Embryonic facial prominence (tissue), 1 donor: ENCODE data around the gene SPATA31C1.
"Not testable (repeated sequence)": the region's sequence is repeated elsewhere in the genome, so short reads cannot be mapped to it uniquely, and the experiment has no call there.

ENCODE experiments used
- DNase-seq: peaks from one replicate; pipeline ENCODE4 v3.0.0-alpha.2; 2016; ENCODE audit errors: extremely low spot score

Gene SPATA31C1

GRCh38 chr9:87917662-87918061, at the start of gene SPATA31C1:
Gene SPATA31C1 (plus strand): TSS chr9:87917962.
- not testable (repeated sequence) for DNase-seq

GRCh38 chr9:87868175-87868574, 49.6 kb upstream of the SPATA31C1 start:
- no peak for DNase-seq

- DNase-seq, result no peak
These were observed 49.1 kb upstream of the SPATA31C1 start for GRCh38 chr9:87868635-87869034.

GRCh38 chr9:87869082-87869481, 48.7 kb upstream of the SPATA31C1 start:
- DNase-seq, result no peak

GRCh38 chr9:87871425-87872078, 46.2 kb upstream of the SPATA31C1 start:
- DNase-seq, result no peak

- peak; percentile 16 for DNase-seq
These were observed 45.6 kb upstream of the SPATA31C1 start for GRCh38 chr9:87872079-87872624.

- DNase-seq, result no peak
These were observed 44.0 kb upstream of the SPATA31C1 start for GRCh38 chr9:87873607-87874303.

- DNase-seq, result no peak
These were observed 43.5 kb upstream of the SPATA31C1 start for GRCh38 chr9:87874304-87874623.

- DNase-seq, result no peak
These were observed 42.7 kb upstream of the SPATA31C1 start for GRCh38 chr9:87875060-87875459.

- DNase-seq, result no peak
These were observed 41.8 kb upstream of the SPATA31C1 start for GRCh38 chr9:87875831-87876545.

- no peak for DNase-seq
These were observed 41.1 kb upstream of the SPATA31C1 start for GRCh38 chr9:87876708-87877107.

- no peak for DNase-seq
These were observed 38.7 kb upstream of the SPATA31C1 start for GRCh38 chr9:87878989-87879511.

GRCh38 chr9:87880116-87880515, 37.6 kb upstream of the SPATA31C1 start:
- DNase-seq, result no peak

GRCh38 chr9:87880683-87881082, 37.1 kb upstream of the SPATA31C1 start:
- DNase-seq, result no peak

GRCh38 chr9:87882627-87883026, 35.1 kb upstream of the SPATA31C1 start, which contains the start of gene SPATA31E1:
Gene SPATA31E1 (plus strand): TSS chr9:87882877. CDS start chr9:87882892, 15 bp downstream.
- no peak for DNase-seq

GRCh38 chr9:87883274-87883673, 34.5 kb upstream of the SPATA31C1 start:
- no peak for DNase-seq

- no peak for DNase-seq
These were observed 33.8 kb upstream of the SPATA31C1 start for GRCh38 chr9:87883990-87884389.

GRCh38 chr9:87884578-87885459, 32.9 kb upstream of the SPATA31C1 start:
- DNase-seq, result no peak

- no peak for DNase-seq
These were observed 32.1 kb upstream of the SPATA31C1 start for GRCh38 chr9:87885484-87886189.

GRCh38 chr9:87886210-87886932, 31.4 kb upstream of the SPATA31C1 start:
- DNase-seq, result no peak
